SK-N-SH (cell line): Measurements from ENCODE around the gene ATG4B. TPM values are rescaled to one million over a fixed set of nuclear protein-coding genes. Genes with fewer than 3 reads are reported as not detected.

Experiments
- CTCF ChIA-PET: fragments of 300-600, 350-600 bp; formaldehyde crosslinking; extraction: SDS; loops from one replicate; lab custom pipeline; 2021; lab: Yijun Ruan, JAX
- POLR2A ChIA-PET: fragments of 350-600 bp; sonication (Branson Sonifier 250); formaldehyde crosslinking; extraction: SDS; loops from one replicate; lab custom pipeline; 2020; ENCODE audit warnings: antibody characterized with exemption, inconsistent platforms; lab: Yijun Ruan, JAX
- DNase-seq: peaks from one replicate; pipeline ENCODE4 v3.0.0; 2012
- H2AFZ ChIP-seq: fragments of 200-600 bp; sonication (generic); 2 replicates; pipeline ENCODE4 v1.8.1; 2016; ENCODE audit warnings: antibody characterized with exemption, mild to moderate bottlenecking, low read depth
- H3F3A ChIP-seq: fragments of 200-600 bp; sonication (generic); replicated peaks from 2 replicates; pipeline ENCODE3; 2016; ENCODE audit warnings: antibody characterized with exemption, mild to moderate bottlenecking; ENCODE audit not compliant: insufficient read depth
- H3K27ac ChIP-seq, 2 experiments: fragments of 200-500 bp in 1 of 2; fragments of 200-600 bp in 1 of 2; sonication (Bioruptor generic) in 1 of 2; sonication (generic), shearing (Covaris generic) in 1 of 2; 2 replicates each; pipeline versions ENCODE4 v1.5.1 to v1.6.1; 2014 to 2016; ENCODE audit warnings: low read depth in 2 of 2, inconsistent platforms in 1 of 2, low read length in 1 of 2, mild to moderate bottlenecking in 1 of 2, mixed read lengths in 1 of 2
- H3K27me3 ChIP-seq: fragments of 200-600 bp; sonication (generic), shearing (Covaris generic); 2 replicates; pipeline ENCODE4 v1.6.1; 2016; ENCODE audit warnings: mixed run types; ENCODE audit not compliant: insufficient read depth
- H3K36me3 ChIP-seq, 2 experiments: fragments of 200-500 bp in 1 of 2; fragments of 200-600 bp in 1 of 2; sonication (Bioruptor generic) in 1 of 2; sonication (generic) in 1 of 2; replicated peaks in 1 of 2; 2 replicates each; pipeline versions ENCODE3 to v1.5.1; 2014 to 2016; ENCODE audit warnings: low read length in 1 of 2, mild to moderate bottlenecking in 1 of 2; ENCODE audit not compliant: insufficient read depth in 2 of 2, control insufficient read depth in 1 of 2
- H3K4me1 ChIP-seq, 2 experiments: fragments of 200-500 bp in 1 of 2; fragments of 200-600 bp in 1 of 2; sonication (Bioruptor generic) in 1 of 2; sonication (generic), shearing (Covaris generic) in 1 of 2; 2 replicates each; pipeline versions ENCODE4 v1.5.1 to v1.6.1; 2014 to 2016; ENCODE audit warnings: low read depth in 1 of 2, low read length in 1 of 2, mixed run types in 1 of 2; ENCODE audit not compliant: insufficient read depth in 2 of 2, control insufficient read depth in 1 of 2
- H3K4me2 ChIP-seq: fragments of 200-600 bp; sonication (generic), shearing (Covaris generic); 2 replicates; pipeline ENCODE4 v1.6.1; 2017; ENCODE audit warnings: mixed run types
- H3K4me3 ChIP-seq, 2 experiments: fragments of 200-500 bp in 1 of 2; fragments of 200-600 bp in 1 of 2; sonication (Bioruptor generic) in 1 of 2; sonication (generic), shearing (Covaris generic) in 1 of 2; 2 replicates each; pipeline versions ENCODE4 v1.5.1 to v1.8.1; 2014 to 2016; ENCODE audit warnings: low read depth in 2 of 2, inconsistent platforms in 1 of 2, low read length in 1 of 2, mild to moderate bottlenecking in 1 of 2, mixed read lengths in 1 of 2, moderate library complexity in 1 of 2
- H3K79me2 ChIP-seq: fragments of 200-600 bp; sonication (generic); 2 replicates; pipeline ENCODE4 v1.8.1; 2017; ENCODE audit warnings: mild to moderate bottlenecking; ENCODE audit not compliant: insufficient read depth
- H3K9ac ChIP-seq: fragments of 200-600 bp; sonication (generic); 2 replicates; pipeline ENCODE4 v1.6.1; 2017; ENCODE audit warnings: mixed run types
- H3K9me2 ChIP-seq: fragments of 200-600 bp; sonication (generic); 2 replicates; pipeline ENCODE4 v1.6.1; 2017; ENCODE audit warnings: mixed run types
- H3K9me3 ChIP-seq: fragments of 200-600 bp; sonication (generic); 2 replicates; pipeline ENCODE4 v1.6.1; 2017; ENCODE audit warnings: mixed run types, mild to moderate bottlenecking, moderate library complexity
- H4K20me1 ChIP-seq: fragments of 200-600 bp; sonication (generic); 2 replicates; pipeline ENCODE4 v1.6.1; 2017; ENCODE audit warnings: mild to moderate bottlenecking, mixed run types; ENCODE audit not compliant: insufficient read depth
- CHD2 ChIP-seq: fragments of 150-350 bp; IDR thresholded peaks from 2 replicates; pipeline ENCODE4 v1.6.1; 2018; ENCODE audit warnings: low read length; ENCODE audit not compliant: partially characterized antibody
- EP300 ChIP-seq, 2 experiments: IDR thresholded peaks; 2 replicates each; pipeline versions ENCODE4 v1.4.0 to v1.6.1; 2012; ENCODE audit warnings: borderline replicate concordance in 1 of 2, low read depth in 1 of 2, low read length in 1 of 2
- FOSL2 ChIP-seq: IDR thresholded peaks from 2 replicates; pipeline ENCODE4 v1.4.0; 2012; ENCODE audit warnings: low read depth, mild to moderate bottlenecking, moderate library complexity, borderline replicate concordance
- FOXM1 ChIP-seq: IDR thresholded peaks from 2 replicates; pipeline ENCODE4 v1.4.0; 2012; ENCODE audit warnings: low read depth, mild to moderate bottlenecking
- GABPA ChIP-seq: IDR thresholded peaks from 2 replicates; pipeline ENCODE4 v1.4.0; 2012; ENCODE audit warnings: low read depth, mild to moderate bottlenecking
- JUND ChIP-seq: IDR thresholded peaks from 2 replicates; pipeline ENCODE4 v1.4.0; 2012
- MEF2A ChIP-seq: IDR thresholded peaks from 2 replicates; pipeline ENCODE4 v1.4.0; 2012; ENCODE audit warnings: low read depth, borderline replicate concordance
- MXI1 ChIP-seq: IDR thresholded peaks from 2 replicates; pipeline ENCODE4 v1.6.1; 2012; ENCODE audit warnings: mild to moderate bottlenecking, low read depth, low read length, improper control_type of control experiment
- NRF1 ChIP-seq: IDR thresholded peaks from 2 replicates; pipeline ENCODE4 v1.6.1; 2012; ENCODE audit warnings: low read depth, mild to moderate bottlenecking, low read length
- SIN3A ChIP-seq: IDR thresholded peaks from 2 replicates; pipeline ENCODE4 v1.6.1; 2012; ENCODE audit warnings: low read depth, mild to moderate bottlenecking, low read length, moderate library complexity, borderline replicate concordance
- SMC3 ChIP-seq: IDR thresholded peaks from 2 replicates; pipeline ENCODE4 v1.6.1; 2012; ENCODE audit warnings: low read depth, low read length, improper control_type of control experiment
- TCF12 ChIP-seq: IDR thresholded peaks from 2 replicates; pipeline ENCODE4 v1.4.0; 2012
- WGBS: methylation state at CpG from one replicate; pipeline ENCODE4 v1.1.6; 2017; ENCODE audit warnings: low lambda C conversion rate; 5-methylcytosine and 5-hydroxymethylcytosine counted together
- polyA plus RNA-seq, 3 experiments: library from polyadenylated mRNA; depleted of rRNA; stranded (reverse); fragments of >200 nt; gene quantifications; 2 replicates each; pipeline ENCODE4 v1.2.3, GENCODE V29; 2012
- TF ChIP-seq, protein P1 (sequence below): IDR thresholded peaks from 2 replicates; pipeline ENCODE4 v1.4.0; 2012; ENCODE audit warnings: low read depth, borderline replicate concordance

Gene ATG4B
- polyA plus RNA-seq, 1 of the 3 experiments (the other 2 are of a cell fraction), result 107 TPM

DNA sequence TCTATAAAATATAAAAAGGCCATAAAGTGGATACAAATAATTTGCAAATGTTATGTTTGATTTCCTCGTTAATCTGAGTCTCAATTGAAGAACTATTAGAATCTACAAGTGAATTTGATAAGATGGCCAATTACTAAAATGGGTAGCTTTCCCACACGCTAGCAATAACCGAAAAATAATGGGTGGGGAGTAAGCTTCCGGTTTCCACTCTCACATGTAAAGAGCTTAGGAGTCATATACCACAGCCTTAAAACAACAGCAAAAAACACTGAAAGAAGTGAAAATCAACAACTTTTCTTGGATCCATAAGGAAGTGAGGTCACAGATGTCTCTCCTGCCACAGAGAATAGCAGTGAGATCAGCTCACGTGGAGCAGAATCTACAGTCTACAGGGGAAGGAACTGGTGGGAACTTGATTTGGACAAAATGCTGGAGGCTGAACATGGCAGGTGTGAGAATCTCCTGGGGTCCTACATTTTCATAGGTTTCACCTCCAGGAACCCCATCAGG, 19.1 kb upstream of the ATG4B start (continued):
- TF ChIP-seq NRF1 (no peak), EP300 (IDR thresholded peaks at IDR 0.05; ENCODE audit: borderline replicate concordance in 1 of 2, low read depth in 1 of 2, low read length in 1 of 2) (no peak)

- Histone ChIP-seq H3K4me3 (no peak overlapping the region), H3K36me3 (peaks cover 2 to 16% of the 10 kb centered on the region in 2 experiments), H3K4me1 (peaks cover 0 to 19% of the 10 kb centered on the region in 2 experiments; a peak in 1 of 4 replicates), H3K9me3 (no peaks in the 10 kb centered on the region), H3K4me2 (no peak overlapping the region), H3K9me2 (no peaks in the 10 kb centered on the region), H4K20me1 (peaks cover 7% of the 10 kb centered on the region; the same call in 1 of the 2 replicates), H3K79me2 (peaks cover 80% of the 10 kb centered on the region), H3K27me3 (no peaks in the 10 kb centered on the region), H3K9ac (no peak overlapping the region), H3F3A (peaks cover 9% of the 10 kb centered on the region), H3K27ac (no peak overlapping the region), H2AFZ (no peak overlapping the region)
- TF ChIP-seq SIN3A, result no peak
- TF ChIP-seq, protein P1, sequence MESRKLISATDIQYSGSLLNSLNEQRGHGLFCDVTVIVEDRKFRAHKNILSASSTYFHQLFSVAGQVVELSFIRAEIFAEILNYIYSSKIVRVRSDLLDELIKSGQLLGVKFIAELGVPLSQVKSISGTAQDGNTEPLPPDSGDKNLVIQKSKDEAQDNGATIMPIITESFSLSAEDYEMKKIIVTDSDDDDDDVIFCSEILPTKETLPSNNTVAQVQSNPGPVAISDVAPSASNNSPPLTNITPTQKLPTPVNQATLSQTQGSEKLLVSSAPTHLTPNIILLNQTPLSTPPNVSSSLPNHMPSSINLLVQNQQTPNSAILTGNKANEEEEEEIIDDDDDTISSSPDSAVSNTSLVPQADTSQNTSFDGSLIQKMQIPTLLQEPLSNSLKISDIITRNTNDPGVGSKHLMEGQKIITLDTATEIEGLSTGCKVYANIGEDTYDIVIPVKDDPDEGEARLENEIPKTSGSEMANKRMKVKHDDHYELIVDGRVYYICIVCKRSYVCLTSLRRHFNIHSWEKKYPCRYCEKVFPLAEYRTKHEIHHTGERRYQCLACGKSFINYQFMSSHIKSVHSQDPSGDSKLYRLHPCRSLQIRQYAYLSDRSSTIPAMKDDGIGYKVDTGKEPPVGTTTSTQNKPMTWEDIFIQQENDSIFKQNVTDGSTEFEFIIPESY, result no peak
- no peak for TF ChIP-seq CHD2
- no peak for TF ChIP-seq NRF1
- no peak for TF ChIP-seq MEF2A
- WGBS, result 79% methylated on average over 8 of the region's 11 CpGs
- no peak for DNase-seq
- ChIA-PET POLR2A (no interaction called here), CTCF (interaction anchor here (1.6 kb wide), 1 partner anchor 20 kb away, joined by 5 read pairs; no protein-coding TSS in a partner anchor)
Observed at GRCh38 chr2:241618829-241619228, 18.7 kb upstream of the ATG4B start.

DNA sequence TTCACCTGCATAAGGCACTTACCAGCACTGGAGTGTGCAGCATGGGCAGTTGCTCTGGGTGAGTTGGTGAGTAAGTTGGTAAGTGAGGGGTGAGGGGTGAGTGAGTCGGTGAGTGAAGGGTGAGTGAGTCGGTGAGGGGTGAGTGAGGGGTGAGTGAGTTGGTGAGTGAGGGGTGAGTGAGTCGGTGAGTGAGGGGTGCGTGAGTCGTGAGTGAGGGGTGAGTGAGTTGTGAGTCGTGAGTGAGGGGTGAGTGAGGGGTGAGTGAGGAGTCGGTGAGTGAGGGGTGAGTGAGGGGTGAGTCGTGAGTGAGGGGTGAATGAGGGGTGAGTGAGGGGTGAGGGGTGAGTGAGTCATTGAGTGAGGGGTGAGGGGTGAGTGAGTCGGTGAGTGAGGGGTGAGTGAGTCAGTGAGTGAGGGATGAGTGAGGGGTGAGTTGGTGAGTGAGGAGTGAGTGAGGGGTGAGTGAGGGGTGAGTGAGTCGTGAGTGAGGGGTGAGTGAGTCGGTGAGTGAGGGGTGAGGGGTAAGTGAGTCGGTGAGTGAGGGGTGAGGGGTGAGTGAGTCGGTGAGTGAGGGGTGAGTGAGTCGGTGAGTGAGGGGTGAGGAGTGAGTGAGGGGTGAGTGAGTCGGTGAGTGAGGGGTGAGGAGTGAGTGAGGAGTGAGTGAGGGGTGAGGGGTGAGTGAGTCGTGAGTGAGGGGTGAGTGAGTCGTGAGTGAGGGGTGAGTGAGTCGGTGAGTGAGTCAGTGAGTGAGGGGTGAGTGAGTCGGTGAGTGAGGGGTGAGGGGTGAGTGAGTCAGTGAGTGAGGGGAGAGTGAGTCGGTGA, 17.7 kb upstream of the ATG4B start:
- Histone ChIP-seq H3K9me3 (no peaks in the 10 kb centered on the region), H3K36me3 (peaks cover 2 to 14% of the 10 kb centered on the region in 2 experiments), H3K9me2 (no peaks in the 10 kb centered on the region)
- POLR2A ChIA-PET, result no interaction called here
- TF ChIP-seq FOXM1, result no peak
- no peak for TF ChIP-seq JUND
- TF ChIP-seq MXI1, result no peak
- no peak for TF ChIP-seq SIN3A
- TF ChIP-seq SMC3, result no peak
- TF ChIP-seq FOSL2, result no peak
- no peak for TF ChIP-seq NRF1
- TF ChIP-seq TCF12, result no peak
- no peak for TF ChIP-seq GABPA
- TF ChIP-seq, all 33 proteins: peak for 0
- Histone ChIP-seq H4K20me1 (peaks cover 10% of the 10 kb centered on the region; the same call in 1 of the 2 replicates), H3K4me2 (no peak overlapping the region), H3K4me1 (peaks cover 0 to 19% of the 10 kb centered on the region in 2 experiments; a peak in 1 of 4 replicates), H3F3A (peaks cover 9% of the 10 kb centered on the region), H3K79me2 (peaks cover 83% of the 10 kb centered on the region), H3K9ac (no peak overlapping the region), H3K27me3 (no peaks in the 10 kb centered on the region), H2AFZ (no peak overlapping the region), H3K4me3 (no peak overlapping the region), H3K27ac (no peak overlapping the region)
- CTCF ChIA-PET, result no interaction called here
- 94% methylated on average over 20 of the region's 20 CpGs for WGBS
- DNase-seq, result no peak
